Effector CD4-positive, alpha-beta T cell (primary cell): Measurements from ENCODE around the gene PRPF40B.

Experiments used
- DNase-seq: peaks from one replicate; pipeline ENCODE4 v3.0.0-alpha.2; 2020

Gene PRPF40B

GRCh38 chr12:49636979-49637755, 13.8 kb downstream of the PRPF40B start:
- peak; percentile 42 for DNase-seq

DNA sequence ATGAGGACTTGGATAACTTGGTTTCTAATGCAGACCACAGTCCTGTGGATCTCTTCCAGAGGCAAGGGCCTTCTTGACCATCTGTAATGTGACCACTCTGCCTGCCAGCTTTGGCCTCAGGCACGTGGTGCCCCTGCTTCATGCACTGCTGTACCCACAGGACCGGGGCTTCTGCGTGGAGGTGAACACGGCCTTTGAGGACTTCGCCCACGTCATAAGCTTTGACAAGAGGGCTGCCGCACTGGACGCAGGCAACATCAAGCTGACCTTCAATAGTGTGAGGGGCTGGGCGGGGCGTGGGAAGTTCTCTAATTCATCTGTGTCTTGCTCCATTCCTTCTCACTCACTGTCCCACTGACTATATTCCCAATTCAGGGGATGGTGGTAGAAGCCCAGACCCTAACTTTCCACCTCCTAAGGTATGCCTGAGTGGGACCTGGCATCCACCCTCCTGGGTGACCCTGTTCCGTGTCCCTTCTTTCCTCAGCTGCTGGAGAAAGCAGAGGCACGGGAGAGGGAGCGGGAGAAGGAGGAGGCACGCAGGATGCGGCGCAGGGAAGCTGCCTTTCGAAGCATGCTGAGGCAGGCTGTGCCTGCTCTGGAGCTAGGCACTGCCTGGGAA, 18.5 kb downstream of the PRPF40B start:
- DNase-seq: no peak

DNA sequence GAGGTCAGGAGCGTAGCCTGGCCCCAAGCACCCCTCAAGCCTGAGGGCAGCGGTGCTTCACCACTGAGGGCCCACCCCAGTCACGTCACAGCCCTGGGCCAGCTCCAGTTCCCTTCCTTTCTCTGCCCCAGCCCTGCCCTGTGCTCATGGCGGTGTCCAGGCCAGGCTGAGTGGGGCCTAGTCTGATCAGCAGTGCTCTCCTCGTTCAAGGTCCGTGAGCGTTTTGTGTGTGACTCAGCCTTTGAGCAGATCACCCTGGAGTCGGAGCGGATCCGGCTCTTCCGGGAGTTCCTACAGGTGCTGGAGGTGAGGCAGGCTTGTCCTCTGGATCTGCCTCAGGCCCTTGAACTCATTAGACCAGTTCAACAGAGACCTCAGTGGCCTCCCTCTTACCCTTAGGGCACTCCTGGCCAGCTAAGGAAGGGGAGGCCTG, 19.0 kb downstream of the PRPF40B start:
- DNase-seq: no peak

- DNase-seq: no peak
These were observed 19.8 kb downstream of the PRPF40B start for GRCh38 chr12:49643135-49643534.

DNA sequence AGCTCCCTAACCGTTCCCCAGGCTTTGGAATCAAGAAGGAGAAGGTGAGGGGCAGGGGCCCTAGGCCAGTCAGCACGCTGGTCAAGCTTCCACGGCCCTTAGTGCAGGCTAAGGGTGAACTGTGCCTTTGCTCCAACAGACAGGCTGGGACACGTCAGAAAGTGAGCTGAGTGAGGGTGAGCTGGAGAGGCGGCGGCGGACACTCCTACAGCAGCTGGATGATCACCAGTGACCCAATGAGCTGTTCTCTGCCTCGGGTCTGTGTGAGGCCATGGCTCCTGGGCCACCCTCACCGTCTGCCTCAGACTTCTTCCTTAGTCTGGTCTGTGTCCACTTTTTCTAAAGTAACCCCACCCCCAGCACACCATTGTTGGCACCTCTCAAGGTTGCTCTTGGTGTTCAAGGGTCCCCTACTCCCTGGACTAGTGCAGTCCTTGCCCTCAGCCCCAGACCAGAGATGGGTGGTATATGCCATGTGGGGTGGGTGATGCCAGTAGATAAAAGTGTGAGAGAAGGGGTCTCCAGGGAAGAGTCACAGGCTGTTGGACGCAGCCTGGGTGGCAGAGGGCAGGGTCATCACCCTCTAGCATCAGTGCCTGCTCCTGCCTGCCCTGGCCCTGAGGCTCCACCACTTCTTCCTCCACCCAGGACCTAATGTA, 20.7 kb downstream of the PRPF40B start:
- no peak for DNase-seq

DNA sequence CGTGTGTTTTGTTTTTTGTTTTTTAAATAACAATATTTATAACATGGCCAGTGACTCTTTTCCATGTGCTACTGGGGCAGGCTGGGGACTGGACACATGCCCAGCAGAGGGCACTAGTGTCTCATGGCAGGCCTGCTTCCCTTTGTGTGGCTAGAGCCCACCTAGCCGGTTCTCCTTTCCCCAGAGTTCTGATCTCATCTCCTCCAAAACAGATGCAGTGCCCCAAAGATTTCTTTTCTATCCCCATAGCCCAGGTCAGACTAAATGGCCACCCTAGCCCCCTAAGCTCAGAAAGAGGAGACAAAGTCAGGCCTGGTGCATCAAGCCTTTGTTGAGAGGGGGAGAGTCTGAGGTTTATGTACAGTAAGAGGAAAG, 21.2 kb downstream of the PRPF40B start:
- DNase-seq: peak; percentile 83

DNA sequence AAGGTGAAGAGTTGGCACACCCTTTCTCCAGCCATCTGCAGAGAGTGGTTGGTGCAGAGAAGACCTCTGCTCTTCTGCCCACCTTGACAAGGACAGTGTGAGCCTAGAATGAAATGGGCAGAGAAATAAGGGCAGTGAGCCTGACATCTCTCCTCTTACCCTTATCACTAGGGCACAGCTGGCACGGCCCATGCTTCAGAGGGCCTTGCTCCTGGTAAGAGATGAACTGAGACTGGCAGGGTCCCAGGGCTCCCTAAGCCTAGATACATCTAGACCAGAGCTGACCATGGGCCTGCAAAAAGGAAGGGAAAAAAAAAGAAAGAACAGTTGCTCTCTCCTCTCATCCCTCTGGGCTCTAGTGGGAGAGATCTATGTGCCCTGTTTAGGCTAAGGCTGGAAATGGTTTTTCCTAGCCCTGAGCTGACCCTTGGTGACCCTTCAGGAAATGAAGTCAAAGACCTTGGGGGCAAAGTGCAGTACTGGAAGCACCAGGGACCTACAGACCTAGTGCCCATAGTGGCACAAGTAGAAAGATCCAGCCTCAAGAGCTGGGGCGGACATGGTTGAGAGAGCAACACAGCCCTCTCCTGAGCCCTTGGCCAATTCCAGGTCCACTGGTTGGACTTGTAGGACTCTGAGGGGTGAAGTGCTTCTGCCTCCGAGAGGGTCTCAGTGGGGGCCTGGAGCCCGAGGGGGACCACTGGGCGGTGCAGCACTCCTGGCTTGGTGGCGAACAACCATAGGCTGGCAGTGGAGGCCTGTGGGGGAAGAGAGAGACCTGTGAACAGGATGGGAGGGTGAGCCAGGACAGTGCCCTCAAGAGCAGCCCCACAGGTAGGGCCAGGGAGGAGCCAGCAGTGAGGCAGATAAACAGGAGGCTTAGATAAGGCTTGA, 22.0 kb downstream of the PRPF40B start:
- DNase-seq: no peak

DNA sequence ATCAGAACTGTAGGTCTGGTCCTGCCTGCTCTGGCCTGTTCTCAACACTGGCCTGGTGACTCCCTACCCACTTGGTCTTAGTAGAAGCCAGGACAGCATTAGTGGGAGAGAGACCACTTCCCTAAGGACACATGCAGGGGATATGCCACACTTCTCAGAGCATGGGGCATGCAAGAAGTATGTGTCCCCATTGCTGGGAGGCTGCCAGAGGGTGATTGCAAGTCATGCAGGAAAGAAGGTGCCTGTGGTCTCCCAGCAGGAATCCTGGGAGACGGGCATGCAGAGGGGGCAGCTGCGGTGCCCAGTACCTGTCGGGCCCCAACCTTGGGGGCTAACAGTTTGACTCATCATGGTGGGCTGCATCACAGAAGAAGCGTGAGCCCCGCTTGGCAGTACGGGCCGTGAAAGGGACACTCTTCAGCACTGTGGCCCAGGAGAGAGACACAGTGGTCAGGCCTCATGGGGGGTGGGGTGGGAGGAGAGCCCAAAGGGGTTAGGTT, 23.0 kb downstream of the PRPF40B start:
- DNase-seq: no peak

DNA sequence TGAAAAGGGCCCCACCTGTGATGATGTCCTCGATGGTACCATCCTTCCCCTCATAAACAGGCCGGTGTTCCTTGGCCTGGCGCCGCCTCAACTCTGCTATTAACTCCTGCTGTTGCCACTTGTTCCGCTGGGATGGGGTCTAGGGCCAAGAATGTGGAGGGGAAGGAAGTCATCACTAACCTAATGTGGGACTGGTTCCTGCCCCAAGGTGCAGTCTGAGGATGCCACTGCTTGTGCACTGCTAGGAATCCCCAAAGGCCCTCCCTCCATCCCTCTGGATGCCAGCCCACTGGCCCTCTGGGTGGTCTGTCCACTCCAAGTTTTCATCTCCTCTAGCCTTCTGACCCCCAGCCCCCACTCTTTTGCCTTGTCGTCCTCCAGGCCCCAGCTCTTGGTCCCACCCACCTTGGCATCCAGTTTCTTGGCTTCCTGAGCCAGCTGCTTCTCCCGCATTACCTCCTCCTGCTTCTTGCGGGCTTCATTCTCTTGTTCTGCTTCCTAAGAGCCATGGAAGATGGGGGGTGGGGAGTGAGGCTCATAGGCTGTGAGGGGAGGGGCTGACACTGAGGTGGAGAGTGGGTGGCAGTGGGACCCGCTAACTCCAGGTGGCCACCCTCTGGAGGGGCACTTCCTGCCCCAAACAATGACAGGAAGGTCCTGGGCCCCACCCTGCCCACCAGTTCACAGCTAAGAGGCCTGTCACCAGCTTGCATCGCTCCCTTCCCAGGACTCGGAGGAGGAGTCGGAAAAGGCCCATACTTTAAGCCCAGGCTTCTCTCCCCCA, 23.7 kb downstream of the PRPF40B start:
- no peak for DNase-seq

DNA sequence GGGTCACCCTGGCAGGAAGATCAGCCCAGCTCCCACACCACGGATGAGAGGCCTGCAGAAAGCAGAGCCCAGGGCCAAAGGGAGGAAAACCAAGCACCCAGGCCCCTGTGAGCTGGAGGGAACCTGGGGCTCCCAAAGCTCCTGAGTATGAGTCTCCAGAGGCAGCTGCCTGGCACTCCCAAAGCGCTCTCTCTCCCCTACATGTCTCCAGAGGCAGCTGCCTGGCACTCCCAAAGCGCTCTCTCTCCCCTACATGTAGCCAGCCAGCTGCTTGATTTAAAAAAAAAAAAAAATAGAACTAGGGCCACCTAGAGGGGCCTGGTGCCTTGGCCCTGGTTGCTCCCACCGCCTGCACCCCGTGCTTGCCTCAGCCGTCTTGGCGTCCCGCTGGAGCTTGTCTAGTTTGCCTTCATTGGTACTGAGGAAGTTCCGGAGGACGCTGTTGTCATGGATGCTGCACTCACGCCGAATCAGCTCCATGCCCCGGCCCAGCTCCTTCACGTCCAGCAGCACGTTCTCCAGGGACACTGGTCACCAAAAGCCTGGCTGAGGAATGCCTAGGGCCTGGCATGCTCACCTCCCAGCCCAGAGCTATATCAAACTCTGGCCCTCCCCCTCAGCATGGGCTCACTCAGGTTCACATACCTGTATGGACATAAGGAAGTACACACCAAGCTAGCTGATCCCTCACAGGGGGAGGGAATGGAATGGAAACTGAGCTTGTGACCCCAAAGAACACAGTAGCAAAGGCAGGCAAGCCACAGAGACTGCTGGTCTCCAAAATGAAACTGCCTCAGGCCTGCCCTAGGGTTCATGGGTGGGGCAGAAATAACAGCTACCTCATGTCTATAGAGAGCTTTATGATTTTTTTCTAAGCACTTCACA, 24.7 kb downstream of the PRPF40B start:
- DNase-seq: no peak

DNA sequence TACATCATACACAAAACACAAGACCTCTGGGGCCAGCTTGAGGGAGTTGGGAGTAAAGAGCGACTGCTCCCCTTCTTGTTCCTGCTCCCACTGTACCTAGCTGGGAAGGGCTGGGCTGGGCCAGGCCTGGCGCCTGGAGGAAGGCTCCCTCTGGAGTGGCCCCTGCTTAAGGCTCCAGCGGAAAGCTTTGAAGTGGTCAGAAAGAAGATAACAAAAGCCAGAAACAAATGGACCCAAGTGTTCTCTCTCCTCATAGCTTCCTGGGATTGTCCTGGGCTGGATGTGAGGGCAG, 25.3 kb downstream of the PRPF40B start:
- DNase-seq: no peak

DNA sequence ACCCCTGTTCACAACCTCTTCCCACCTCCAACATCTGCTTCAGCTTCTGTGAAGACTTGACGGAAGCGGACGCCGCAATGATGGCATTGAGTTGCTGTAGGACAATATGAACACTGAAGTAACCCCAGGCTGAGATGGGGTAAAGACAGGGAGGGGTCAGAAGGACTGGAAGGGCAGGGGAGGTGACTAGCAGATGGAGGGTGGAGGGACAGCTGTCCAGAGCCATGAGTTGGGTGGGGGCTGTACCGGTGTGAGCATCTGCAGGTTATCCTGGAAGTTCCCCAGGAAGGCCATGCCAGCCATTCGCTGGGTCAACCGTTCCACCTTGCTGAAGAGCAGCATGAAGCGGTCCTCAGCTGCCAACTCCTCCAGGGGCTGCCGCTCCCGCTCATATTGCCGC, 26.1 kb downstream of the PRPF40B start:
- DNase-seq: no peak

GRCh38 chr12:49649892-49650291, 26.5 kb downstream of the PRPF40B start:
- no peak for DNase-seq

- no peak for DNase-seq
These were observed 28.5 kb downstream of the PRPF40B start for GRCh38 chr12:49651855-49652254.

DNA sequence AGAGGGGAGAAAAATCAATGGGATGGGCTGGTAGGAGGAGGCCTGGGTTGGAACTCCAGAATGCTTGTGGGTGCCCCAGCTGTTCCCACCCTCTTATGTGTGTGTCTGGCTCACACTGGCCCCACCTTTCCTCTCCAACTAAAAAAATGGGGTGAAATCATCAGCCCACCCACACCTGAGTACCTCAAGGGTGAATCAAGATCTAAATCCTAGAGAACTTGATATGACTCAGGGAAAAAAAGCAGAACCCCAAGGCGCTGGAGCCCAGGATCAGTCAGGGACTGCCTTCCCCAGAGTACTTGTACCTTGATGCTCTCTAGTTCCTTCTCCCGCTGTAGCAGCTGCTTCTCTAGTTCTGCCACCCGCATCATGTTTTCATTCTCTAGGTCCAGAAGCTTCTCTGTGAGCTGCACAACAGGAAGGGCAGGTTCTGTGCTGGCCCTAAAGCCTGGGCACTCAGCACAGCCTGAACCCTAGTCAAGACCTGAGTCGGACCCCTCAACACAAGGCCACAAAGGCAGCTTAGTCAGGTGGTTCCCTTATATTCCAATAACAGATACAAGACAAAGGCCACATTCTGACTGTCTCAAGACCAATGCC, 29.7 kb downstream of the PRPF40B start:
- no peak for DNase-seq

DNA sequence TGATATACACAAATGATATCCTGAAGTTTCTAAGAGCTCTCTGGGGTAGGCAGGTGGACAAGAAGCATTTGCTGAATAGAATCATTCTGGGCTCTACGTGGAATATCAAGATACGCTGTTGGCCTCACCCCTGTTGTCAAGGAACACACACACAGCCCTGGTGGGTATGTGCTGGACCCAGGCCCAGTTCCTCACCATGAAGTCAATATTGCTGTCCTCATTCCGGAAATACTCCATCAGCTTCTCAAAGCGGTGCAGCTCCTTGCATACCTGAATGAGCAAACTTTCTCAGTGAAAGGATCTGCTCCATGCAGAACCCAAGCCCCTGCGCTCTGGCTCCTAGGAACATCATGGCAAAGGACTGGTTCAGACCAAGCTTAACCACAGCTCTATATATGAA, 31.4 kb downstream of the PRPF40B start:
- DNase-seq: no peak

DNA sequence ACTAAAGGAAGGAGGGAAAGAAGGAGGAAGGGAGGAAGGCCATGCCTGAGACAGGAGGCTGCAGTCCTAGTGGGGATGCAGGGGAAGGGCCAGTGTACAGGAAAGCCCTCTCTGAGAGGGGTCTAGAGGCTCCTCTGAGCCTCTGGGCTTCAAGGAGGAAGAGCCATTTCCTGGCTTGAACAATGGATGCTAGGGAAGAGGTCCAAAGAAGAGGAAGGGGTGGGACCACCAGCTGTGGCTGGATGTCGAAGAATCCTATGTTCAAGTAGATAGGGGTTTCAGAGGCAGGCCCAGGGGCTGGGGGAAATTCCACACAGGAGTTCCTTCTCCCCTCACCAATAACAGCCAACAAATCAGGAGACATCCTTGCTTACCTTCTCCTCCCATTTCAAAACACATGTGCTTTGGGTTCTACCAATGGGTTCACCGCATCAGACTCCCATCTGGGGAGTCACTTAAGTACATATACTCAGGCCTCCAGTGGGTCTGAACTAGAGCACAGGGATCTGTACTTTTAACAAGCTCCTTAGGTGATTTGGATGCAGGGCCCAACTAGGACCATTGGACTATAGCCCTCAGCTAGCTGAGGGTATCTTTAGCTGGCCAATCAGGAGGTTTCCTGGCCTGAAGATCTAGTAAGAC, 32.4 kb downstream of the PRPF40B start:
- DNase-seq: no peak

DNA sequence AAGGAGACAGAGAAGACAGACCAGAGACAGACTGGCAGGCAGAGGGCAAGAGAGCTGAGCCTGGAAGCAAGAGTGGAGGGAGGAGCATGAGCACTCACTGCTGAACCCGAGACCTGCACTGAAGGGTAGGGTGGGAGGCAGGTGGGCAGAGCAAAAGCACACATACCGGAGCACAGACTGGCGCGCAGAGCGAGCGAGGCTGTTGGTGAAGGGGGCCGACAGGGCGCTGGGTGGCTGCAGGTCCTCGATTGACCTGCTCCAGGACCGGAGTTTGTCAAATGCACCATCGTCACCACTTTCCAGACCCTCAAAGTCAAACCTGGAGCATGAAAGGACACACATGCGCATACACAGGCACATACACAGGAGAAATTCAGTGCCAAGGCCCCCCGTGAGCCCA, 34.9 kb downstream of the PRPF40B start:
- no peak for DNase-seq

DNA sequence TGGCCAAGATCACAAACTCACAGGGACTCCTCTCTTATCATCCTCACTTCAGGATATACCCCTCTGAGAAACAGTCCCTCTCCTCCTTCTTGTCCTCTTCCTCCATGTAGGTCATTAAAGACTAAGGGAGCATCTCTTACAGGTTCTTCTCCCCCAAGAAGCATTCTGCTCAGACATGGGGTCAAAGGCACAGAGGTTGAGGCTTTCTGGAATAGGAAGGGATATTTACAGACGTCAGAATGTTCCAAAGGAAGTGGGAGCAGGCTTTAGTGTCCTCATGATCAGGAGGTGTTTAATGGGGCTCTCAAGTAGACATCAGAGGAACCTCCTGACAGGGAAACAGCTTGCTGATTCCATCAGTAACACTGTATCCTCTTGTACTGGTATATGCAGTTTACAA, 36.4 kb downstream of the PRPF40B start:
- no peak for DNase-seq

- no peak for DNase-seq
These were observed 37.8 kb downstream of the PRPF40B start for GRCh38 chr12:49661191-49661590.
